Gastroesophageal sphincter (tissue), 3 donors: ENCODE data around the gene CEP55.

Experiments used
- CTCF ChIP-seq, 4 experiments: fragments of 200-600 bp in 2 of 4; fragments of 450-650 bp in 2 of 4; sonication (generic) in 1 of 4; IDR thresholded peaks; one replicate each; pipeline ENCODE4 v1.5.1; 2017 to 2019; ENCODE audit warnings: antibody characterized with exemption in 4 of 4, mild to moderate bottlenecking in 2 of 4, moderate library complexity in 2 of 4
- POLR2A ChIP-seq, 2 donors: fragments of 450-650 bp; IDR thresholded peaks; one replicate each; pipeline ENCODE4 v1.6.1; 2017; ENCODE audit warnings: antibody characterized with exemption in 2 of 2, mild to moderate bottlenecking in 2 of 2, moderate library complexity in 1 of 2
- POLR2AphosphoS5 ChIP-seq: sonication (generic); formaldehyde crosslinking; IDR thresholded peaks from one replicate; pipeline ENCODE4 v1.6.1; 2017; ENCODE audit warnings: antibody characterized with exemption

GRCh38 chr10:93573924-93574323 is 77.5 kb downstream of the CEP55 start:
- TF ChIP-seq POLR2A (IDR thresholded peaks at IDR 0.05) (no peak), CTCF (IDR thresholded peaks at IDR 0.05) (no peak), POLR2AphosphoS5 (no peak)
